SK-N-DZ (cell line): ENCODE results near the gene HOXA4.
A peak's percentile ranks its signal among the peaks of the same experiment; 100 is the strongest.

ENCODE experiments used
- DNase-seq: peaks from one replicate; pipeline ENCODE4 v3.0.0-alpha.2; 2015; ENCODE audit warnings: low spot score

HOXA4 gene

DNA sequence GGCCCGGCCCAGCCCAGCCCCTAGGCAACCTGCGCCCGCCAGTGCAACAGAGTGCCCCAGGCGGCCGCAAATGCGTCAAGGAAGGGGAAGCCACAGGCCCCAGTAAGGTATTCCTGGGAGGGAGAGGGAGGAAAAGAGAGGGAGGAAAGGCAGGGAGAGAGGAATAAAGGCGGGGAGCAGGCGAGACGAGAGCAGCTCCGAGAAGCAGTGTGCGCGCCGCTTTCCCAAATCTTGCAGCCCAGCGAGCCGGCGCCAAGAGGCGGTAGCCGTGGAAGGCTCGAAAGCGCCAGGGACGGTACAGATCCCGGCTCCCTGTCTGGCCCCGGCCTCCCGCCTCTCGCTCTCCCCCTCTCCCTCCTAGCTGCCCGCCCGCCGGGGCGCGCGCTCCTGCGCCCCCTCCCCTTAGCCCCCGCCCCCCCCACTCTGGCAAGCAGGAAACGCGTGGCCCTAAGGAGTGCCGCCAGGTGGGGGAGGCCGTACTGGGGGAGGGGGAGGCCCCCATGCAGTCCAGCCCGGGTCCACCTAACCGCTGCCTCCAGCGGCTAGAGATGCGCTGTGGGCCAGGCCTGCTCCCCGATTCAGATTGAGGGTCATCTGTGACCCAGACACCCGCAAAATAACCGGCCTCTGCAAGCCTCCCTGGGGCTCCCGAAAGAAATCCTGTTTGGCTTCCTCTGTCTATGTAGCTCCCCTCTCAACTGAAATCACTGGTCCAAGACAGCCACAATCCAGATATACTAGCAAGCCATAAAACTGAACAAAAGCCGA is 39.3 kb upstream of the HOXA4 start:
- no peak for DNase-seq

DNA sequence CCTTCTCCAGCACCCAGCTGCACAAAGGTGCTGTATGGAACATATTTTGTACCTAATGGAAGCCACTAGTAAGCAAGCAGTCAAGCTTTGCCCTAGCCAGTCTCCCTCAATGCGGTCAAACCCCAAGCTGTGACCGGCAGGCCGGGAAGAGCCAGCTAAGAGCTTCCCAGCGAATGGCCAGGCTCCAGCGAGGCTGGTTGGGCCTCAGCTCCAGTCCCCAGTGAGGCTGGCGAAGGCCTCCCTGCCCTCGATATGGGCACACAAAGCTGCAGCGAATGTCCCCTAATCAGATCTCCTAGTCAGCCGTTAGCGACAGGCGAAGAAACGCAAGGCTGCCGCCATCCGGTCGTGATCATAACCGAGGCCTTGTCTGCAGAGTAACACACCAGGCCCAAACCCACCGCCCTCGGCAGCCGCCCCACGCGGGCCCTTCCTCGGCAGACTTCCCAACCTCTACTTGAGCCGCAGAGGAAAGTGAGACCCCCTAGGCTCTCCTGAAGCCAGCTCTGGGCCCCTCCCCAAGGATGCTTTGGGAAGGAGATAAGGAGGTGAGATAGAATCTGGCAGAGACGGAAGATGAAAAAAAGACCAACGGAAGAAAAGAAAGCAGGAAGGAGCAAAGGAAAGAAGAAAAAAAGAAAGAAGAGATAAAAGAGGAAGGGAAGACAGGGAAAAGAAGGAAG is 37.8 kb upstream of the HOXA4 start:
- DNase-seq = no peak

DNA sequence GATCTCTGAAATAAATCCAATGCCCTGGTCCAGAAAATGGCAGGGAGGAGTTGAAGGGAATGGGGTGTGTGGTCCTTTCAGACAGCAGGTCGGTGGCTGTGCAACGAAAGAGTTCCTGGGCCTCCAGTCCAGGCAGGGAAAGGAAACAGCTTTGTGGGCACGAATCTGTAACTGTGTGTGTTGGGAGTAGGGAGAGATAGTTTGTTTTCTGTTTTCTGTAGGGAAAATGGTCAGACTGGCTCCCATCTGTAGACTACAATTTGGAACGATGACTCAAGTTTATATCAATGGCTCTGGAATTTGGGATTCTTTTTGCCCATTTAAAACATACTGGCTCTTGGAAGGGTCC is 37.3 kb upstream of the HOXA4 start:
- no peak for DNase-seq

GRCh38 chr7:27166531-27167505 is 36.3 kb upstream of the HOXA4 start:
- DNase-seq = no peak

GRCh38 chr7:27165996-27166530 is 35.5 kb upstream of the HOXA4 start:
- DNase-seq = no peak

DNA sequence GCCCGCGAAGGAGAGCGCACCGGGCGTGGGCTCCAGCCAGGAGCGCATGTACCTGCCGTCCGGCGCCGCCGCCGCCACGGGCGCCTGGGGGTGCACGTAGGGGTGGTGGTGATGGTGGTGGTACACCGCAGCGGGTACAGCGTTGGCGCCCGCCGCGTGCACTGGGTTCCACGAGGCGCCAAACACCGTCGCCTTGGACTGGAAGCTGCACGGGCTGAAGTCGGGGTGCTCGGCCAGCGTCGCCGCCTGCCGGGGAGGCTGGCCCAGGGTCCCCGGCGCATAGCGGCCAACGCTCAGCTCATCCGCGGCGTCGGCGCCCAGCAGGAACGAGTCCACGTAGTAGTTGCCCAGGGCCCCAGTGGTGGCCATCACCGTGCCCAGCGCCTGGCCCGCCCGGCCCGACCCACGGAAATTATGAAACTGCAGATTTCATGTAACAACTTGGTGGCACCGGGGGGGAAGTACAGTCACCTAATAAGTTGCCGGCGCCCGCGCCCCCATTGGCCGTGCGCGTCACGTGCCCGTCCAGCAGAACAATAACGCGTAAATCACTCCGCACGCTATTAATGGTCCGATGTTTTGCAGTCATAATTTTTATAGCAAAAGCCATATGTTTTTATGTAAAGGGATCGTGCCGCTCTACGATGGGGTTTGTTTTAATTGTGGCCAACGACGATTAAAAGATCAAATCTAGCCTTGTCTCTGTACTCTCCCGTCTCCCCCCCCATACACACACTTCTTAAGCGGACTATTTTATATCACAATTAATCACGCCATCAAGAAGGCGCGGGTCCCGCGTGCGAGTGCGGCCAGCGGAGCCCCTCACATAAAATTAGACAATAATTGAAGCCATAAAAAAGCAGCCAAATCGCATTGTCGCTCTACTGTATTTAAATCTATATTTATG is 34.8 kb upstream of the HOXA4 start, which contains the start of gene HOXA9:
TSS of gene HOXA9 (minus strand) at position 449 of the 907 bp plus-strand sequence. CDS start at position 369, 80 bp downstream.
- no peak for DNase-seq

DNA sequence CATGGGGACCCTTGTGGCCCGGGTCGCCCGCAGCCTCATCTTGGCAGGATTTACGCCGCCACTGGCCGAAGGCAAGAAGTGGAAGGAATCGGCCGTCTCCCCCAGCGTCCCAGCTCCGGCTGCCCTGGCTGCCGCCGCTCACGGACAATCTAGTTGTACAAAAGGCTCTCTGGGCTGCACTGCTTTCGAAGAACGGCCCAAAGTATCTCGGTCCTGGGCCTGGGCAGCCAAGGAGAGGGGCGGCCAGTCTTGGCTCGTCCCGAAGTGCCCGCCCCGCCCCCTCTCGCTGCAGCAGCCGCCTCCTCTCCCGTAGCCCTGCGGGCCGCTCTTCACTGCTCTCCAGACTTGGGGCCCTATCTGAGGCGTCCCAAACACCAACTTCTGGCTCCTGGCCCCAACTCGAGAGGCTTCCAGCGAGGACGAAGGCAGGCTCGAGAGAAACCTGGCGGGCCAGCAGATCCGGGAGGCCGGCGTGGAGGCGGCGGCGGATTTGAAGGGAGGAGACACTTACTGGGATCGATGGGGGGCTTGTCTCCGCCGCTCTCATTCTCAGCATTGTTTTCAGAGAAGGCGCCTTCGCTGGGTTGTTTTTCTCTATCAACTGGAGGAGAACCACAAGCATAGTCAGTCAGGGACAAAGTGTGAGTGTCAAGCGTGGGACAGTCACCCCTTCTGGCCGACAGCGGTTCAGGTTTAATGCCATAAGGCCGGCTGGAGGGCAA is 34.0 kb upstream of the HOXA4 start:
- DNase-seq = no peak

- DNase-seq = no peak
Measured at GRCh38 chr7:27164045-27164366, 33.4 kb upstream of the HOXA4 start.

DNA sequence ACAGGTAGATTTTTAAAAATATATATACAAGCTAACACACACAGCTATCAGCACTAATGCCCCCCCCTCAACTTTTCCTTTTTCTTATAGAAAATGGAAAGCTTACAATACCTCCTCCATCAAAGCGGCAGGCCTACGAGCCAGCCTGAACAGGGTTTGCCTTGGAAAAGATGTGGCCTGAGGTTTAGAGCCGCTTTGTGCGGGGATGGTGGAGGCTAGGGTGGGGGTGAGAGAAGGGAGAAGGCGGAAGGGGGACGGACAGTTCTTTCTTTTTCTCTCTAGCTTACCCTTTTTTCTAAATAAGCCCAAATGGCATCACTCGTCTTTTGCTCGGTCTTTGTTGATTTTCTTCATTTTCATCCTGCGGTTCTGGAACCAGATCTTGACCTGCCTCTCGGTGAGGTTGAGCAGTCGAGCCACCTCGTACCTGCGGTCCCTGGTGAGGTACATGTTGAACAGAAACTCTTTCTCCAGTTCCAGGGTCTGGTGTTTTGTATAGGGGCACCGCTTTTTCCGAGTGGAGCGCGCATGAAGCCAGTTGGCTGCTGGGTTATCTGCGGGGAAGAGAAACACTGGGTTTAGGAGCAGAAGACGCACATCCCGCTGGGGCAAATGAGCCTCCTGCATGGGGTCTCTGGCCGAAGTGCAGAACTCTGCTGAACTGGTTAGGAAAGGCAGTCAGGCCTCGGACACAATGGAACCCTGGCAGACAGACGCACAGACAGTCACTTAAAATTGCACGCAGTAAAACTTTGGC is 32.9 kb upstream of the HOXA4 start:
- no peak for DNase-seq

- no peak for DNase-seq
Measured at GRCh38 chr7:27162561-27163287, 32.2 kb upstream of the HOXA4 start.

GRCh38 chr7:27161721-27162560 is 31.4 kb upstream of the HOXA4 start:
- no peak for DNase-seq

DNA sequence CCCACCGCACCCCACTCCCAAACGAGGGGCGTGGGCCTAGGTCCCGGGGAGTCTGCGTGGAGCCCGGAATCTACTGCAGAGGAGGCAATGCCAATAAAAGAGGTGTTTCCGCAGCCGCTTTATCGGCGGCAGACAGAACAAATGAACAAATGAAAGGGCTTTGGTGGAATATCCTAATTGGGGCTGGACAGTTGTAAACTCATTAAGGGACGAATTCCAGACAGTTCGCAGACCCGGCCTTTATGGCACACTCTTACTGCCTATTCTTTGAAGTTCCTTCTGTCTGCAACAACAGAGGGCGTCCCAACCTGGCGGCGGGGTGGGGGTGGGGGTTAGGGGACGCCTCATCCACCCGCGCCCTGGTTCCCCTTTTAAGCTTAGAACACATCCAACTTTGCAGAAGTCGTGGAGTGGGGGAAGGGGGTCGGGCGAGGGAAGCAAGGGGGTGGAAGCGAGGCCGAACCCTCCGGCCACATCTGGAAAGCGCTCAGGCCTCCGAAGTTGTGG is 30.7 kb upstream of the HOXA4 start:
- no peak for DNase-seq

- DNase-seq = peak; percentile 78
Measured at GRCh38 chr7:27160546-27161213, 30.1 kb upstream of the HOXA4 start.

DNA sequence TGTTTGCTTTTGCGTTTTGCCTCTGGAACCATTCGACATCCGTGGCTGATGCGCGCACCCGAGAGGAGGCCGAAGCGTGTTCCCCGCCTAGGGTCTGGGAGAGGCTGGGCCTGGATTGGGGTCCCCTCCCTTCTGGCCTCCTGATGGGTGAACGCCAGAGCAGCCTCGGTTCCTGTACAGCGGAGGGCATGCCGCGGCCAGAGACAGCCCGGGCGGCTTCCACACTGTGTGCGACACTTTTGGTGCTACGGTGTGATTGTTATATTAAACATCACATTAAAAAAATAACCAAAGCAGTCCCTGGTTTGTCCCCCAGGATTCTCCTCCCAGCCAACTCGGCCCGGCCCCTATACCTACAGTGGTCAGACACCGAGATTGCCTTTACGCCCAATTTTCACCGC is 29.6 kb upstream of the HOXA4 start:
- no peak for DNase-seq

- DNase-seq = no peak
Measured at GRCh38 chr7:27159266-27160144, 28.9 kb upstream of the HOXA4 start.
